Metanephros (tissue), 2 donors: ENCODE measurements around the gene BEST1. TPM values are rescaled to one million over a fixed set of nuclear protein-coding genes. Genes with fewer than 3 reads are reported as not detected.

Source experiments
- small RNA-seq: library from RNA; depleted of rRNA; stranded (forward); fragments of <200 nt; gene quantifications from one replicate; pipeline ENCODE3, GENCODE V24; 2014; ENCODE audit warnings: low replicate concordance
- total RNA-seq: library from RNA; depleted of rRNA; stranded (reverse); fragments of >200 nt; gene quantifications from one replicate; pipeline ENCODE4 v1.2.3, GENCODE V29; 2014

Gene BEST1
- 1.9 TPM for total RNA-seq

GRCh38 chr11:61950035-61950547, at the start of gene BEST1:
Gene BEST1, plus strand, starts transcription at chr11:61950351. Its CDS starts 1,456 bp downstream, at chr11:61951807.

GRCh38 chr11:61917334-61918109, 32.6 kb upstream of the BEST1 start, which contains the start of gene RAB3IL1:
Gene RAB3IL1, minus strand, starts transcription at chr11:61917566. Its CDS starts 199 bp downstream, at chr11:61917367.

GRCh38 chr11:61967116-61967923, 17.2 kb downstream of the BEST1 start, which contains the start of gene FTH1:
Gene FTH1, minus strand, starts transcription at chr11:61967634. Its CDS starts 209 bp downstream, at chr11:61967425.

Small RNAs within 50 kb of the gene (small RNA-seq; reads per million reads assigned to genes)
- not detected for gene RNU6-1243P

Other genes starting within 250 kb of the BEST1 start
- 12.7 TPM for gene MYRF, start 197.7 kb upstream of the BEST1 start, total RNA-seq
- gene TMEM258, start 157.8 kb upstream of the BEST1 start, total RNA-seq, result 117 TPM
- 22.5 TPM for gene FEN1, start 157.4 kb upstream of the BEST1 start, total RNA-seq
- gene FADS1, start 133.3 kb upstream of the BEST1 start, total RNA-seq, result 25.9 TPM
- 35.3 TPM for gene FADS2, start 122.1 kb upstream of the BEST1 start, total RNA-seq
- 17.5 TPM for gene FADS3, start 58.8 kb upstream of the BEST1 start, total RNA-seq
- 22.1 TPM for gene RAB3IL1, start 32.8 kb upstream of the BEST1 start, total RNA-seq
- 658 TPM for gene FTH1, start 17.3 kb downstream of the BEST1 start, total RNA-seq
- gene INCENP, start 173.7 kb downstream of the BEST1 start, total RNA-seq, result 20.1 TPM
- not detected for gene SCGB1D1, start 239.9 kb downstream of the BEST1 start, total RNA-seq